H9 (cell line): ENCODE data around the gene PHC3. TPM values are rescaled to one million over a fixed set of nuclear protein-coding genes. Genes with fewer than 3 reads are reported as not detected.

Source experiments
- DNase-seq: peaks from one replicate; pipeline ENCODE4 v3.0.0-alpha.2; 2017
- H2AFZ ChIP-seq: one replicate; pipeline ENCODE4 v1.6.1; 2013; ENCODE audit warnings: mild to moderate bottlenecking, low read length, control low read depth, moderate library complexity
- H2AK5ac ChIP-seq: 2 replicates; pipeline ENCODE4 v1.6.1; 2013; ENCODE audit warnings: low read length, control low read depth, mixed read lengths; ENCODE audit not compliant: insufficient read length
- H2BK120ac ChIP-seq: one replicate; pipeline ENCODE4 v1.6.1; 2013; ENCODE audit warnings: low read depth, mild to moderate bottlenecking, low read length, control low read depth, inconsistent platforms; ENCODE audit not compliant: poor library complexity, severe bottlenecking
- H2BK12ac ChIP-seq: 2 replicates; pipeline ENCODE4 v1.6.1; 2013; ENCODE audit warnings: low read length, control low read depth, mixed read lengths, low read depth; ENCODE audit not compliant: insufficient read length
- H2BK15ac ChIP-seq: 2 replicates; pipeline ENCODE4 v1.6.1; 2013; ENCODE audit warnings: low read depth, low read length, control low read depth
- H2BK20ac ChIP-seq: one replicate; pipeline ENCODE4 v1.6.1; 2013; ENCODE audit warnings: low read depth, mild to moderate bottlenecking, low read length, control low read depth, inconsistent platforms; ENCODE audit not compliant: poor library complexity, severe bottlenecking
- H2BK5ac ChIP-seq: 2 replicates; pipeline ENCODE4 v1.6.1; 2013; ENCODE audit warnings: low read length, control low read depth, mixed read lengths; ENCODE audit not compliant: insufficient read length
- H3K14ac ChIP-seq: 2 replicates; pipeline ENCODE4 v1.6.1; 2013; ENCODE audit warnings: low read length, control low read depth; ENCODE audit not compliant: insufficient read depth
- H3K18ac ChIP-seq: 2 replicates; pipeline ENCODE4 v1.6.1; 2013; ENCODE audit warnings: low read depth, mild to moderate bottlenecking, mixed read lengths, low read length, control low read depth; ENCODE audit not compliant: insufficient read length
- H3K23ac ChIP-seq: 2 replicates; pipeline ENCODE4 v1.6.1; 2013; ENCODE audit warnings: low read length, control low read depth, mixed read lengths, low read depth; ENCODE audit not compliant: insufficient read length
- H3K23me2 ChIP-seq: 2 replicates; pipeline ENCODE4 v1.6.1; 2013; ENCODE audit warnings: low read depth, mild to moderate bottlenecking, mixed read lengths, low read length, control low read depth; ENCODE audit not compliant: insufficient read length, poor library complexity, severe bottlenecking
- H3K27ac ChIP-seq: 2 replicates; pipeline ENCODE4 v1.5.1; 2013; ENCODE audit warnings: low read length, control low read depth, mixed read lengths, low read depth; ENCODE audit not compliant: insufficient read length
- H3K27me3 ChIP-seq: 2 replicates; pipeline ENCODE4 v1.6.1; 2013; ENCODE audit warnings: low read length, control low read depth, inconsistent platforms; ENCODE audit not compliant: insufficient read depth
- H3K4ac ChIP-seq: 2 replicates; pipeline ENCODE4 v1.6.1; 2013; ENCODE audit warnings: low read depth, mild to moderate bottlenecking, control low read depth, inconsistent platforms, low read length, moderate library complexity
- H3K4me1 ChIP-seq: 2 replicates; pipeline ENCODE4 v1.6.1; 2013; ENCODE audit warnings: low read length, control low read depth, inconsistent platforms; ENCODE audit not compliant: insufficient read depth
- H3K4me2 ChIP-seq: 2 replicates; pipeline ENCODE4 v1.6.1; 2013; ENCODE audit warnings: low read length, control low read depth, mixed read lengths; ENCODE audit not compliant: insufficient read length, insufficient read depth
- H3K56ac ChIP-seq: 2 replicates; pipeline ENCODE4 v1.6.1; 2013; ENCODE audit warnings: low read depth, mild to moderate bottlenecking, mixed read lengths, low read length, control low read depth; ENCODE audit not compliant: insufficient read length
- H3K79me1 ChIP-seq: 2 replicates; pipeline ENCODE4 v1.6.1; 2013; ENCODE audit warnings: low read depth, mild to moderate bottlenecking, moderate library complexity, low read length, control low read depth, inconsistent platforms; ENCODE audit not compliant: insufficient read depth, poor library complexity, severe bottlenecking
- H3K79me2 ChIP-seq: 2 replicates; pipeline ENCODE4 v1.6.1; 2013; ENCODE audit warnings: low read length, control low read depth, inconsistent platforms; ENCODE audit not compliant: insufficient read depth
- H3K9ac ChIP-seq: 2 replicates; pipeline ENCODE4 v1.6.1; 2013; ENCODE audit warnings: low read length, control low read depth, mixed read lengths; ENCODE audit not compliant: insufficient read length; ENCODE audit errors: extremely low read depth
- H3K9me3 ChIP-seq: one replicate; pipeline ENCODE4 v1.6.1; 2013; ENCODE audit warnings: low read depth, low read length, inconsistent platforms; ENCODE audit not compliant: control insufficient read depth
- H3T11ph ChIP-seq: one replicate; pipeline ENCODE4 v1.6.1; 2013; ENCODE audit warnings: mild to moderate bottlenecking, low read length, control low read depth, inconsistent platforms
- H4K20me1 ChIP-seq: one replicate; pipeline ENCODE4 v1.6.1; 2013; ENCODE audit not compliant: control insufficient read depth, insufficient read length, insufficient read depth
- H4K5ac ChIP-seq: 2 replicates; pipeline ENCODE4 v1.6.1; 2013; ENCODE audit warnings: low read depth, mild to moderate bottlenecking, mixed read lengths, low read length, control low read depth; ENCODE audit not compliant: insufficient read length
- H4K8ac ChIP-seq: replicated peaks from 2 replicates; pipeline ENCODE4 v1.6.1; 2013; ENCODE audit warnings: low read length, control low read depth, mixed read lengths, low read depth; ENCODE audit not compliant: insufficient read length
- H4K91ac ChIP-seq: 2 replicates; pipeline ENCODE4 v1.6.1; 2013; ENCODE audit warnings: low read depth, mild to moderate bottlenecking, moderate library complexity, mixed read lengths, low read length, control low read depth; ENCODE audit not compliant: insufficient read length
- H3K27ac Mint-ChIP-seq, 3 experiments: 2 replicates in 2 of 3; 3 replicates in 1 of 3; pipeline ENCODE4 v1.8.0; 2020 to 2021; ENCODE audit warnings: mixed read lengths in 3 of 3, mild to moderate bottlenecking in 1 of 3, moderate library complexity in 1 of 3
- H3K27me3 Mint-ChIP-seq: 2 replicates; pipeline ENCODE4 v1.8.0; 2021; ENCODE audit warnings: low read depth, mild to moderate bottlenecking, moderate library complexity, mixed read lengths
- H3K36me3 Mint-ChIP-seq, 3 experiments: 2 replicates in 2 of 3; 3 replicates in 1 of 3; pipeline ENCODE4 v1.8.0; 2020 to 2021; ENCODE audit warnings: low read depth in 3 of 3, mixed read lengths in 3 of 3; ENCODE audit not compliant: insufficient read depth in 1 of 3
- H3K4me1 Mint-ChIP-seq, 2 experiments: 2 replicates each; pipeline ENCODE4 v1.8.0; 2020; ENCODE audit warnings: mixed read lengths in 2 of 2
- H3K4me3 Mint-ChIP-seq, 2 experiments: 2 replicates in 1 of 2; 3 replicates in 1 of 2; pipeline ENCODE4 v1.8.0; 2020 to 2021; ENCODE audit warnings: mild to moderate bottlenecking in 2 of 2, mixed read lengths in 2 of 2, moderate library complexity in 1 of 2
- H3K9me3 Mint-ChIP-seq, 2 experiments: 2 replicates in 1 of 2; 3 replicates in 1 of 2; pipeline ENCODE4 v1.8.0; 2020; ENCODE audit warnings: mild to moderate bottlenecking in 2 of 2, mixed read lengths in 2 of 2, moderate library complexity in 1 of 2
- total RNA-seq: library from RNA; stranded (reverse); gene quantifications from 2 replicates; pipeline ENCODE4 v1.2.1, GENCODE V29; 2021
- TF ChIP-seq, protein P1 (sequence below): fragments of 200-600 bp; sonication (generic); conservative IDR thresholded peaks from 3 replicates; pipeline ENCODE4 v1.8.0; 2021; ENCODE audit warnings: antibody characterized with exemption, mild to moderate bottlenecking

The PHC3 gene
- total RNA-seq, 1 experiment from 2014 or later = 26.4 TPM

DNA sequence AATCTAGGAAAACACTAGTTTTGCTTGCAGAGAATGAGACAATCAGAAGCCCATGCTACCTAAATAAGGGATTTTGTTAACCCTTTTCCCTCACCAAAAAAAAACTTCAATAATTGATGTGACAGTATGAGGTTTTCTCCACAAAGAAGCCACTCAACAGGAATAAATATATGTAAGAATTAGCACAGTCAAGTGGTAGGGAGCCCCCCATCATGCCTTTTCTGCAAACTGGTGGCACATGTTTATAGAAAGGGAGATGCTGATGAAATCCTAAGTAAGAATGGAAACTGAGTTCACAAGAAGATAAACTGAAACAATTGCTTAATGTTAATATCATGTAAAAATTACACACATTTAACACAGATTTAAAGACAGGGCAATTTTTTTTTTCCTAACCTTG is 51.0 kb downstream of the PHC3 start:
- Histone ChIP-seq H2BK12ac (no peak overlapping the region), H3K56ac (no peak overlapping the region), H3K27ac (no peak overlapping the region), H4K20me1 (no peaks in the 10 kb centered on the region), H2BK20ac (no peak overlapping the region), H3K79me2 (no peaks in the 10 kb centered on the region), H4K5ac (no peak overlapping the region), H3K79me1 (no peaks in the 10 kb centered on the region), H3K23me2 (no peaks in the 10 kb centered on the region), H2BK15ac (no peak overlapping the region), H2AFZ (no peak overlapping the region), H4K91ac (no peak overlapping the region), H3K9ac (no peak overlapping the region), H2AK5ac (no peak overlapping the region), H3K23ac (no peak overlapping the region), H2BK5ac (no peak overlapping the region), H2BK120ac (no peak overlapping the region), H3T11ph (no peak overlapping the region), H3K18ac (no peak overlapping the region), H3K27me3 (no peaks in the 10 kb centered on the region), H3K4me1 (no peaks in the 10 kb centered on the region), H3K4me2 (no peak overlapping the region), H3K4ac (no peak overlapping the region), H3K14ac (no peak overlapping the region), H4K8ac (no peak overlapping the region), H3K9me3 (no peaks in the 10 kb centered on the region)
- Mint-ChIP-seq H3K4me3 (no peak overlapping the region), H3K9me3 (no peaks in the 10 kb centered on the region), H3K27ac (no peak overlapping the region), H3K36me3 (peaks cover 17 to 40% (median 34%) of the 10 kb centered on the region in 3 experiments; a peak in 6 of 7 replicates), H3K27me3 (no peaks in the 10 kb centered on the region), H3K4me1 (no peaks in the 10 kb centered on the region)
- no peak for DNase-seq
- TF ChIP-seq, protein P1, sequence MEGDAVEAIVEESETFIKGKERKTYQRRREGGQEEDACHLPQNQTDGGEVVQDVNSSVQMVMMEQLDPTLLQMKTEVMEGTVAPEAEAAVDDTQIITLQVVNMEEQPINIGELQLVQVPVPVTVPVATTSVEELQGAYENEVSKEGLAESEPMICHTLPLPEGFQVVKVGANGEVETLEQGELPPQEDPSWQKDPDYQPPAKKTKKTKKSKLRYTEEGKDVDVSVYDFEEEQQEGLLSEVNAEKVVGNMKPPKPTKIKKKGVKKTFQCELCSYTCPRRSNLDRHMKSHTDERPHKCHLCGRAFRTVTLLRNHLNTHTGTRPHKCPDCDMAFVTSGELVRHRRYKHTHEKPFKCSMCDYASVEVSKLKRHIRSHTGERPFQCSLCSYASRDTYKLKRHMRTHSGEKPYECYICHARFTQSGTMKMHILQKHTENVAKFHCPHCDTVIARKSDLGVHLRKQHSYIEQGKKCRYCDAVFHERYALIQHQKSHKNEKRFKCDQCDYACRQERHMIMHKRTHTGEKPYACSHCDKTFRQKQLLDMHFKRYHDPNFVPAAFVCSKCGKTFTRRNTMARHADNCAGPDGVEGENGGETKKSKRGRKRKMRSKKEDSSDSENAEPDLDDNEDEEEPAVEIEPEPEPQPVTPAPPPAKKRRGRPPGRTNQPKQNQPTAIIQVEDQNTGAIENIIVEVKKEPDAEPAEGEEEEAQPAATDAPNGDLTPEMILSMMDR = no peak
